GM21619 (cell line): ENCODE results near the gene CDK17.
A peak's percentile ranks its signal among the peaks of the same experiment; 100 is the strongest.
"Not testable (repeated sequence)": the region's sequence is repeated elsewhere in the genome, so short reads cannot be mapped to it uniquely, and the experiment has no call there.

Source experiments
- ATAC-seq: cut with Tn5 transposase; IDR thresholded peaks from one replicate; pipeline ENCODE4 v1.9.1; 2021; ENCODE audit not compliant: unreplicated experiment

Gene CDK17

GRCh38 chr12:96395236-96395635, 5.0 kb downstream of the CDK17 start:
- ATAC-seq, result no peak

GRCh38 chr12:96393229-96393628, 7.0 kb downstream of the CDK17 start:
- ATAC-seq, result not testable (repeated sequence)

GRCh38 chr12:96392397-96392796, 7.8 kb downstream of the CDK17 start:
- no peak for ATAC-seq

- no peak for ATAC-seq
Observed at GRCh38 chr12:96387981-96388380, 12.3 kb downstream of the CDK17 start.

- ATAC-seq, result no peak
Observed at GRCh38 chr12:96386794-96387193, 13.4 kb downstream of the CDK17 start.

- no peak for ATAC-seq
Observed at GRCh38 chr12:96383991-96384390, 16.2 kb downstream of the CDK17 start.

GRCh38 chr12:96383371-96383770, 16.9 kb downstream of the CDK17 start:
- ATAC-seq, result no peak

GRCh38 chr12:96379743-96380142, 20.5 kb downstream of the CDK17 start:
- ATAC-seq, result not testable (repeated sequence)

- no peak for ATAC-seq
Observed at GRCh38 chr12:96378319-96378718, 21.9 kb downstream of the CDK17 start.

GRCh38 chr12:96376865-96377264, 23.4 kb downstream of the CDK17 start:
- ATAC-seq, result no peak

- ATAC-seq, result peak; percentile 88
Observed at GRCh38 chr12:96375841-96376604, 24.2 kb downstream of the CDK17 start.

GRCh38 chr12:96375170-96375569, 25.1 kb downstream of the CDK17 start:
- ATAC-seq, result no peak

GRCh38 chr12:96371790-96372699, 28.2 kb downstream of the CDK17 start:
- no peak for ATAC-seq

GRCh38 chr12:96371138-96371789, 29.0 kb downstream of the CDK17 start:
- no peak for ATAC-seq

- ATAC-seq, result no peak
Observed at GRCh38 chr12:96368687-96369086, 31.6 kb downstream of the CDK17 start.

- ATAC-seq, result no peak
Observed at GRCh38 chr12:96368233-96368632, 32.0 kb downstream of the CDK17 start.

- no peak for ATAC-seq
Observed at GRCh38 chr12:96366381-96366654, 33.9 kb downstream of the CDK17 start.

GRCh38 chr12:96365604-96366380, 34.4 kb downstream of the CDK17 start:
- no peak for ATAC-seq

GRCh38 chr12:96364092-96364700, 36.0 kb downstream of the CDK17 start:
- ATAC-seq, result no peak

GRCh38 chr12:96361074-96361473, 39.2 kb downstream of the CDK17 start:
- no peak for ATAC-seq

GRCh38 chr12:96360550-96360949, 39.7 kb downstream of the CDK17 start:
- no peak for ATAC-seq
